DND-41 (cell line): ENCODE data around the gene MR1.

Experiments used
- ATAC-seq: fragments of 200-7000 bp; cut with Tn5 transposase; 3 replicates; pipeline ENCODE4 v1.9.1; 2021; ENCODE audit warnings: low read depth; ENCODE audit not compliant: insufficient read depth
- DNase-seq: peaks from one replicate; pipeline ENCODE4 v3.0.0-alpha.2; 2020
- H2AFZ ChIP-seq: 2 replicates; pipeline ENCODE4 v1.6.0; 2012; ENCODE audit warnings: low read depth, low read length
- H3K27ac ChIP-seq: 2 replicates; pipeline ENCODE4 v1.5.1; 2012; ENCODE audit warnings: low read length, inconsistent platforms
- H3K27me3 ChIP-seq: fragments of 200-600 bp; sonication (generic); 2 replicates; pipeline ENCODE4 v1.6.0; 2012; ENCODE audit warnings: low read length, mild to moderate bottlenecking, inconsistent platforms; ENCODE audit not compliant: insufficient read depth, poor library complexity
- H3K36me3 ChIP-seq: 2 replicates; pipeline ENCODE4 v1.5.1; 2012; ENCODE audit warnings: low read length, inconsistent platforms; ENCODE audit not compliant: insufficient read depth
- H3K4me1 ChIP-seq: 2 replicates; pipeline ENCODE4 v1.5.1; 2012; ENCODE audit warnings: mild to moderate bottlenecking, low read length; ENCODE audit not compliant: insufficient read depth
- H3K4me2 ChIP-seq: 2 replicates; pipeline ENCODE4 v1.6.0; 2012; ENCODE audit warnings: mild to moderate bottlenecking, moderate library complexity, low read length, inconsistent platforms; ENCODE audit not compliant: insufficient read depth
- H3K4me3 ChIP-seq, 2 experiments: fragments of 200-600 bp in 1 of 2; shearing (Covaris generic) in 1 of 2; 2 replicates each; pipeline ENCODE4 v1.5.1; 2012 to 2016; ENCODE audit warnings: inconsistent platforms in 2 of 2, low read length in 2 of 2, mild to moderate bottlenecking in 2 of 2, low read depth in 1 of 2, moderate library complexity in 1 of 2
- H3K79me2 ChIP-seq: 2 replicates; pipeline ENCODE4 v1.6.0; 2012; ENCODE audit warnings: low read length, inconsistent platforms; ENCODE audit not compliant: insufficient read depth
- H3K9ac ChIP-seq: 2 replicates; pipeline ENCODE4 v1.6.0; 2012; ENCODE audit warnings: low read depth, mild to moderate bottlenecking, inconsistent platforms, low read length, moderate library complexity
- H3K9me3 ChIP-seq: 2 replicates; pipeline ENCODE4 v1.5.1; 2012; ENCODE audit warnings: low read length, moderate library complexity, mild to moderate bottlenecking, inconsistent platforms; ENCODE audit not compliant: insufficient read depth, severe bottlenecking
- H4K20me1 ChIP-seq: 2 replicates; pipeline ENCODE4 v1.6.0; 2012; ENCODE audit warnings: low read length; ENCODE audit not compliant: insufficient read depth
- EZH2 ChIP-seq: IDR thresholded peaks from 3 replicates; pipeline ENCODE4 v1.6.1; 2012; ENCODE audit warnings: borderline replicate concordance, low read depth, mild to moderate bottlenecking, moderate library complexity, low read length, inconsistent platforms; ENCODE audit not compliant: severe bottlenecking
- TF ChIP-seq, protein P1 (sequence below): IDR thresholded peaks from 2 replicates; pipeline ENCODE4 v1.5.1; 2012; ENCODE audit warnings: borderline replicate concordance, low read length, moderate library complexity, mild to moderate bottlenecking; ENCODE audit not compliant: poor library complexity, severe bottlenecking; ENCODE audit errors: extremely low read depth

Gene MR1

DNA sequence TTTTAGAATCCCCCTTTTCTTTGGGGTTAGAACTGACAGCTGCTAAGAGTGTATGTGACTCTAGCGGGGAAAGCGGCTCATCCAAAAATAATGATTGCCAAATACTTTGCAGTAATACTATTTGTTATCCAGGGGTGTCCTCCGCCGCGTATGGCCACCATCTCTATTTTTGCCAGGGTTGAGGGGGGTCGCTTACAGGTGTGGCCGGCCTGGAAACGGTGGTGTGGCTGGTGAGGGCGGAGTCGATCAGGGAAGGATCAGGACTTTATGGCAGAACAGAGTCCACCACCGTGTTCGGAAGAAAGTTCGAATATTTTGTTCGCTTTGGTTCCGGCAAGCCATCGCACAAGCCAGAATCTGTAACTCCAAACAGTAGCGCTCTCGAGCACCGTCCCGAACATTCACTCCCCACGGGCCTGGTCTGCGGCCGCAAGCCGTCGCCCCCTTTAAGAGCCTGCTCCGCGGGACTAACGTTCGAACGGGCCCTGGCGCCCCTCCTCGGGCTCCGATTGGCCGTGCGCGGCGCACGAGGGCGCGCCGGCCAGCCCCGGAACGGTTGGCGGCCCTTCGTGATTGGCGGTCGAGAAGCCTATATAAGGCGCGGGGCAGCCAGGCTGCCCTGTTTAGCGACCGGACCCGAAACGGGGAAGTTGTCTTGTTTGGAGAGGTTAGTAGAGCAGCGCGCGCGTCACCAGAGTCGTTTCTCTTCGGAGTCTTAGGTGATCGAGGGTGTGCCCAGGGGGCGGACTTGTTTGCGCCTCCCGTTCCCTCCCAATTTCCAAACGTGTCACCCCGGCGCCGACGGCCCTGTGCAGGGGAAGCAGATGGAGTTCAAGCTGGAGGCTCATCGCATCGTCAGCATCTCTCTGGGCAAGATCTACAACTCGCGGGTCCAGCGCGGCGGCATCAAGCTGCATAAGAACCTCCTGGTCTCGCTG, 54.6 kb downstream of the MR1 start, which contains the start of gene IER5:
IER5 (plus strand) TSS at position 622 of the 938 bp plus-strand sequence; CDS start at position 825, 203 bp downstream.
- peak within 1 kb of the TSS; percentile 87 for H3K27ac ChIP-seq
- DNase-seq (peak; percentile 97), ATAC-seq (peak; percentile 83)
- H3K9ac ChIP-seq: peak within 1 kb of the TSS; percentile 95
- H2AFZ ChIP-seq: peak within 1 kb of the TSS; percentile 86
- peaks cover 31% of the 10 kb centered on the region for H3K36me3 ChIP-seq
- peak within 1 kb of the TSS; percentile 93 to 95 for H3K4me3 ChIP-seq
- no peaks in the 10 kb centered on the region for H3K27me3 ChIP-seq
- peaks cover 48% of the 10 kb centered on the region for H3K79me2 ChIP-seq
- no peak for TF ChIP-seq EZH2
- TF ChIP-seq, protein P1, sequence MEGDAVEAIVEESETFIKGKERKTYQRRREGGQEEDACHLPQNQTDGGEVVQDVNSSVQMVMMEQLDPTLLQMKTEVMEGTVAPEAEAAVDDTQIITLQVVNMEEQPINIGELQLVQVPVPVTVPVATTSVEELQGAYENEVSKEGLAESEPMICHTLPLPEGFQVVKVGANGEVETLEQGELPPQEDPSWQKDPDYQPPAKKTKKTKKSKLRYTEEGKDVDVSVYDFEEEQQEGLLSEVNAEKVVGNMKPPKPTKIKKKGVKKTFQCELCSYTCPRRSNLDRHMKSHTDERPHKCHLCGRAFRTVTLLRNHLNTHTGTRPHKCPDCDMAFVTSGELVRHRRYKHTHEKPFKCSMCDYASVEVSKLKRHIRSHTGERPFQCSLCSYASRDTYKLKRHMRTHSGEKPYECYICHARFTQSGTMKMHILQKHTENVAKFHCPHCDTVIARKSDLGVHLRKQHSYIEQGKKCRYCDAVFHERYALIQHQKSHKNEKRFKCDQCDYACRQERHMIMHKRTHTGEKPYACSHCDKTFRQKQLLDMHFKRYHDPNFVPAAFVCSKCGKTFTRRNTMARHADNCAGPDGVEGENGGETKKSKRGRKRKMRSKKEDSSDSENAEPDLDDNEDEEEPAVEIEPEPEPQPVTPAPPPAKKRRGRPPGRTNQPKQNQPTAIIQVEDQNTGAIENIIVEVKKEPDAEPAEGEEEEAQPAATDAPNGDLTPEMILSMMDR: no peak
- peaks cover 44% of the 10 kb centered on the region for H4K20me1 ChIP-seq
- peaks cover 41% of the 10 kb centered on the region for H3K4me1 ChIP-seq
- H3K9me3 ChIP-seq: no peaks in the 10 kb centered on the region
- peak within 1 kb of the TSS; percentile 89 for H3K4me2 ChIP-seq

DNA sequence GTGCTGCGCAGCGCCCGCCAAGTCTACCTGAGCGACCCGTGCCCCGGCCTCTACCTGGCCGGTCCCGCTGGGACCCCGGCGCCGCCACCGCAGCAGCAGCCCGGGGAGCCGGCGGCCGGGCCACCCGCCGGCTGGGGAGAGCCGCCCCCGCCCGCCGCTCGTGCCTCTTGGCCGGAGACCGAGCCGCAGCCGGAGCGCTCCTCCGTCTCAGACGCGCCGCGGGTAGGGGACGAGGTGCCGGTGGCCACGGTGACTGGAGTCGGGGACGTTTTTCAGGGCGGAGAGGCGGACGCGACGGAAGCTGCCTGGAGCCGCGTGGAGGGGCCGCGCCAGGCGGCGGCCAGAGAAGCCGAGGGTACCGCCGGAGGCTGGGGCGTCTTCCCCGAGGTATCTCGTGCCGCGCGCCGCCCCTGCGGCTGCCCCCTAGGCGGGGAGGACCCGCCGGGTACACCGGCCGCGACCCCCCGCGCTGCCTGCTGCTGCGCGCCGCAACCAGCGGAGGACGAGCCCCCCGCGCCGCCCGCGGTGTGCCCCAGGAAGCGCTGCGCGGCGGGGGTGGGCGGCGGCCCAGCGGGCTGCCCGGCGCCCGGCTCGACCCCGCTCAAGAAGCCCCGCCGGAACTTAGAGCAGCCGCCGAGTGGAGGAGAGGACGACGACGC, 55.4 kb downstream of the MR1 start:
- Histone ChIP-seq H3K27ac (peak overlapping the region; percentile 87), H3K79me2 (peaks cover 52% of the 10 kb centered on the region), H3K9ac (peak overlapping the region; percentile 95)

DNA sequence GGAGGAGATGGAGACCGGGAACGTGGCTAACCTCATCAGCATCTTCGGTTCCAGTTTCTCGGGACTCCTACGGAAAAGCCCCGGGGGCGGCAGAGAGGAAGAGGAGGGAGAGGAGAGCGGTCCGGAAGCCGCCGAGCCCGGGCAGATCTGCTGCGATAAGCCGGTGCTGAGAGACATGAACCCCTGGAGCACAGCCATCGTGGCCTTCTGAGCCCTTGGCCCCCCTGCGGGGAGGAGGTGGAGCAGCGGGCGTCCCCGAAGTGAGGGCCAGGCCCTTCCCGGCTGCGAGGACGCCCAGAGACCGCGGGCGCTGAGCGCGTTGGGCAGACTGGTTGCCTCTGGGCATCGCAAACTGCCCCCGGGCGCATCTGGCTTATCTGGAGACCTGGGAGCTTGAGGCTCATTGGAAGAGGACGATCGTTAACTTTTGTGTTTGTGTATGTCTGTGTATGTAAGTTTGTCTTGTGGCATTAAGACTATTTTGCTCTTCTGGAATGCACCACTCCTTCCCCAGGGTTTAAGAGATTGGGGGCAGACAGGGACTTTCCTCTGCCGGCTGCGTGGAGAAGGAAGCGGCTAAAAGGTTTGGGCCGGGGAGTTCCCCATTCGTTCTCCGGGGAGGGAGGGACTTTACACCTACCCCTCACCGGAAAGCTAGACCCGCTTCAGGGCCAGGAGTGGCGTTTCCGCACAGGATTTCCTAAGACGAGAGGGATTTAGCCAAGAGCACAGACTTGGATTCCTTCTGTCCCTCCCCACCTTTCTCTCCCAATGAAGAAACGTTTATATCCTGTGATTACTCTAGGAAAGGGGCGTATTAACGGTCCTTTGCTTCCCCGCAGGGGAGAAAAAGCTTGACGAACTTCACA, 56.1 kb downstream of the MR1 start:
- Histone ChIP-seq H3K4me3 (peak overlapping the region; percentile 93 to 95), H4K20me1 (peaks cover 44% of the 10 kb centered on the region), H3K79me2 (peaks cover 52% of the 10 kb centered on the region), H3K36me3 (peaks cover 39% of the 10 kb centered on the region), H3K4me2 (peak overlapping the region; percentile 89), H3K27me3 (no peaks in the 10 kb centered on the region), H3K27ac (peak overlapping the region; percentile 87), H3K4me1 (peaks cover 41% of the 10 kb centered on the region), H3K9ac (peak overlapping the region; percentile 95), H2AFZ (peak overlapping the region; percentile 72), H3K9me3 (no peaks in the 10 kb centered on the region)
- DNase-seq (peak; percentile 76), ATAC-seq (peak; percentile 50)
- TF ChIP-seq, protein P1: peak; percentile 22
- no peak for TF ChIP-seq EZH2

More for the DNA sequence above, 55.4 kb downstream of the MR1 start:
- DNase-seq (peak; percentile 45), ATAC-seq (peak; percentile 20)
- Histone ChIP-seq H3K9me3 (no peaks in the 10 kb centered on the region), H3K27me3 (no peaks in the 10 kb centered on the region), H4K20me1 (peaks cover 44% of the 10 kb centered on the region), H2AFZ (peak overlapping the region; percentile 72), H3K4me1 (peaks cover 41% of the 10 kb centered on the region), H3K4me2 (peak overlapping the region; percentile 89), H3K36me3 (peaks cover 36% of the 10 kb centered on the region), H3K4me3 (peak overlapping the region; percentile 93 to 95)
- TF ChIP-seq, protein P1: no peak
- no peak for TF ChIP-seq EZH2
